CD4-positive, alpha-beta T cell treated with Interleukin-17A for 4 hours (primary cell): ENCODE results near the gene PRR18.
A peak's percentile ranks its signal among the peaks of the same experiment; 100 is the strongest.

Source experiments
- DNase-seq: peaks from one replicate; pipeline ENCODE4 v3.0.0-alpha.2; 2020; ENCODE audit warnings: mixed read lengths

PRR18 gene

DNA sequence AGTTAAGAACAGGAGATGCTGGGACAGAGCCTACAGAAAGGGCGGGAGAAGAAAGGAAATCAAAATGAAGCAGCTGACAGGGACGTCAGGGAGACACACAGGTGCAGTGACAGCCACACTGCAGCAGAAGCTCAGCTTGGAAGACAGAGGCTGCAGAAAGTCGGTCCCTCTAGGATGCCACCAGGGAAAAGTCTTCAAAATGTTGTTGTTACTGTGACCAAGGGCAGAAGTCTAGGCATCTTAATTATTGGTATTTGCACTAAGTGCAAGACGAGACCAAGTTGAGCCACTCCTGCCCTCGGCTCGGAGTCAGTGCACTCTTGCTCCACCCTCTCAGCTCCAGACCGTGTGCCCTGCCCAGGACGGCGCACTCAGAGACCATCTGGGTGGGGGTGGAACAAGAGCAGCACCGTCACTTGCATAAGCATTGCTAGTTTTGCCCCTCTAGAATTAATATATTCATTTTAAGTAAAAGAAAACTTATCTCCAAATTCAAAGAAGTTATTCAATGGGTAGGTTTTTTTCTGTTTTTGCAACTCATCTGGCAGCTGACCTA is 2.6 kb downstream of the PRR18 start:
- DNase-seq, result no peak

GRCh38 chr6:166304106-166304505 is 4.1 kb downstream of the PRR18 start:
- no peak for DNase-seq

- DNase-seq, result no peak
Measured at GRCh38 chr6:166301611-166302529, 6.3 kb downstream of the PRR18 start.

GRCh38 chr6:166300357-166300987 is 7.7 kb downstream of the PRR18 start:
- no peak for DNase-seq

DNA sequence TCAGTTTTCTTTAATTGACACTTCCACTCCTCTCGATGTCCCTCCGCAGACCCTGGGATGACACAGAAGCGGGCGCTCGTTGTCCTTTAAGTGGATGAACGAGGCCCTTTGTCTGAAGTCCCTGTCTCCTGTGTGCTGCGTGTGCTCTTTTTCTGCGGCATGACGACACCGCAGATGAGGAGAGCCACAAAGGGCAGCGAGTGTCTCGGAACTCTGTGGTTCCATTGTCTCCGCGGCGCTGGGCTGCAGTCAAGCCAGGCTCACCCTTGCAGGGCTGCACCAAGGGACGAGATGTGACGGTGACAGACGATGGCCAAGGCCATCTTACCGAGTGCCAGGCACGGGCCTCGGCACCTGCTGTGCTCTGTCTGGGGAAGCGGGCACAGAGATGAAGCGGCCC is 10.6 kb downstream of the PRR18 start:
- DNase-seq, result no peak

GRCh38 chr6:166296035-166296883 is 11.9 kb downstream of the PRR18 start:
- no peak for DNase-seq

- DNase-seq, result no peak
Measured at GRCh38 chr6:166293731-166294584, 14.2 kb downstream of the PRR18 start.

- no peak for DNase-seq
Measured at GRCh38 chr6:166289207-166290060, 18.8 kb downstream of the PRR18 start.

DNA sequence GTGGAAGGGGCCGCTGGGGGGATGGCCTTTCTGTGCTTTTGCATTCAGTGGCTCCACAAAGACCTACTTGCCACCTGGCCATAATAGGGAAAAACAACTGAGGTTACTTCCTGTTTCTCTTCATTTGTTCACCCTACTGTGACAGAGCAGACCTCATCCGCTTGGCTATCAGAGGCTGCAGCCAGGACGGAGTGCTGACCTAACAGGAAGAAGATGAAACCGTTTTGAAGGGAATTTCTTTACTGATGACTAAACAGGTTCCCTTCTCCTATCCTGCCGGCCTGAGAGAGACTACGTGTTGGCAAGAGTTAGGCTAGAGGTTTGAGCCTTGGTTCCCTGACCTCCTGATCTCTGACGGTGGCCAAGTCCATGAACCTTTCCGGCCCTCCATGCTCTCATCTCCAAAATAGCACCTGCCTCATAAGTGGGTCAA is 21.3 kb downstream of the PRR18 start:
- DNase-seq, result no peak

GRCh38 chr6:166285233-166285632 is 23.0 kb downstream of the PRR18 start:
- DNase-seq, result no peak

DNA sequence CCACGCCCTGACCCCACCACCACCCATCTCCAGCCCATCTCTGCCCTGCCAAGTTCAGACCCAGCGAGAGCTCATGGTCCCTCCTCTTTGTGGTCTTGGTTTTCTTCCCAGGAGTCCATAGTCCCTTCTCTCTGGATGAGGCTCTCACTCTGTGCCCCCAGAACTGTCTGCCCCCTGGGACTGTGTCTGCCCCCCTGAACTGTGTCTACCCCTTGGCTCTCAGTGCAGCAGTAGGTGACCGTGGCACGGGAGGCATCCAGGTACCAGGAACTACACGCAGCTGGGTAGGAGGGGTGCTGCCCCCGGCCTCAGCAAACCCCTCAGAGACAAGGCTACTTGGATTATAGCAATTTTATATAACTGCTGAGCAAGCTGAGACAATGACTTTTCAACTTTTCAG is 23.6 kb downstream of the PRR18 start:
- no peak for DNase-seq

DNA sequence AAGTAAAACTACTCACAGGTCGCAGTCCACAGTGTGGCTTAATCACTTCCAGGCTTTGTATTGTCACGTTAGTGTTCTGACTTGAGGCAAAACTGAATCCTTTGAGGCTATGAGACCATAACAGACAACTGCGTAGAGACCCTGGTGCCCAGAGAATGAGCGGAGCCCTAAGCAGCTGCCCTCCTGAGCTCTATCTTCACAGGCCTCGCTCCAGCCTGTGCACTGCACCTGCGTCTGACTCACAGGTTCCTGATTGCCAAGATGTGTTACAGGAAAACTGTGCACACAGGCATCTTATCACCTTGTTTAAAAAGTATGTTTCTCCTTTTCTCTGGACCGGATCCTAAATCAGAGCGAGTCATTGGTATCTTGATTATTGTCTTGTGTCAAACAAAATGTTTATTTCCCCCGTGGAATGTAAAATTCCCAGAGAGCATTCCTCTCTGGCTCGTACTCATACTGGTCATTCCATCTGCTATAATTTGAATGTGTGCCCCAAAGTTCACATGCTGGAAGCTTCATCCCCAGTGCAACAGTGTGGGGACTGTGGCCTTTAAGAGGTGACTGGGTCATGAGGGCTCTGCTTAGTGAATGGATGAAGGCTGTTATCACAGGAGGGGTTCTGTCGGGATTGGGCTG is 25.7 kb downstream of the PRR18 start:
- no peak for DNase-seq

DNA sequence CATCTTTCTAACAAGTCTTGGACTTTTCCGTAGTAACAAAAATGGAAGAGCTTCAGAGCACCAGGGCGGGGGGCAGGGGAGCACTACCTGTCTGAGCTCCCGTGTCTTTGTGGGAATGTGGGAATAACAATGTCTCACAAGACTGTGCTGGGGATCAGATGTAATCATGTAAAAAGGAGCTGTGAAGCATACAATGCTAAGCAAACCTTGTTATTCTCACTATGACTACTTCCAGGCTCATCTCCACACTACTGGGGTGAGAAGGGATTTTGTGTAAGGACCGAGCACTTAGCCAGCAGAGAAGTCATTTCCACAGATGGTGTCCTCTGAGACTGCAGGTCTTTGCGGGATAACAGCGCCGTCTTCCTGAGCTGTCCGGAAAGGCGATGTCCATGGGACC is 27.1 kb downstream of the PRR18 start:
- DNase-seq, result no peak

DNA sequence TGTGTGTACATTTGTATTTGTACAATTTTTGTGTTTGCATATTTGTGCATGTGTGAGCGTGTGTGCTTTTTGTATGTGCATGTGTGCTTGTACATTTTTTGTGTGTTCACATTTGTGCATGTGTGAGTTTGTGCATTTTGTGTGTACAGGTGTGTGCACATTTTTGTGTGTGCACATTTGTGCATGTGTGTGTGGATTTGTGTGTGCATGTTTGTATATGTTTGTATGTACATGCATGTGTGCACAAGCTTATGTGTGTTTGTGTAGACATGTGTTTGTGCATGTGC is 28.9 kb downstream of the PRR18 start:
- DNase-seq, result no peak

DNA sequence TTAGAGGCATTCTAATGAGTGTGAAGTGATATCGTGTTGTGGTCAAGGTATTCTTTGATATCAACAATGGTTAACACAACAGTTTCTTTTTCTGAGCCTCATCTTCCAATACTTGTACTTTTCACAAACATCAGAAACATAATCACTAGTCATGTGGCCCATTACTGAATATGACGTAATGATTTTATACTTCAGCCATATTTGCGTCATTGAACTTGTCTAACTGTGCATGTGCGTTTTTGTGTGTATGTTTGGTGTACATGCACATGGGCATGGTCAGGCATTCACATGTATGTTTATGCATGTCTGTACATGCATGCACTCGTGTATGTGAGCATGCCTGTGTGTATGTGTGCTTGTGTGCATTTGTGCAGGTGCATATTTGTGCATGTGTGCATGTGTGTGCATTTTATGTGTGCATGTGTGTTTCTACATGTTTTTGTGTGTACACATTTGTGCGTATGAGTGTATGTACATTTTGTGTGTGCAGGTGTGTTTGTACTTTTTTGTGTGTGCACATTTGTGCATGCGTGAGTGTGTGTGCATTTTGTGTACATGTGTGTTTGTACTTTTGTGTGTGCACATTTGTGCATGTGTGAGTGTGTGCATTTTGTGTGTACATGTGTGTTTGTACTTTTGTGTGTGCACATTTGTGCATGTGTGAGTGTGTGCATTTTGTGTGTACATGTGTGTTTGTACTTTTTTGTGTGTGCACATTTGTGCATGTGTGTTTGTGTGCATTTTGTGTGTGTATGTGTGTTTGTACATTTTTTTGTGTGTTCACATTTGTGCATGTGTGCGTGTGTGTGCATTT is 29.4 kb downstream of the PRR18 start:
- no peak for DNase-seq

GRCh38 chr6:166277892-166278578 is 30.2 kb downstream of the PRR18 start:
- DNase-seq, result no peak

DNA sequence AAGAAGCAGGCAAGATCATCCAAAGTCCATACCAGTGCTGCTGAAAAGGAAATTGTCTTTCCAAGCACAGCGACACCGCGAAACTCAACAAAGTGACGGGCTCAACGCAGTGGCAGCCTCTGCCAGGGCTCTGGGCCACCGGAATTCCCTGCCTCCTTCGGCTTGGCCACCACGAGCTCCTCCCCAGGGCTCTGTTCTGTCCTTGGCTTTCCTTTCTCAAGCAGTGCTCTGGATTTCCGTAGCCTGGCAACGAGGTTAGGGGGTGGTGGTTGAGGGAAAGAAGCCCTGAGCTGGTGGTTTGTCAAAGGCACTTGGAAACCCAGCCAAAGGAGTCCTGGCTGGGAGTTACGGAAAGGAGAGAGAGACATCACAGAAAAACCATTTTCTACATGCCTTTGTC is 31.2 kb downstream of the PRR18 start:
- DNase-seq, result no peak

DNA sequence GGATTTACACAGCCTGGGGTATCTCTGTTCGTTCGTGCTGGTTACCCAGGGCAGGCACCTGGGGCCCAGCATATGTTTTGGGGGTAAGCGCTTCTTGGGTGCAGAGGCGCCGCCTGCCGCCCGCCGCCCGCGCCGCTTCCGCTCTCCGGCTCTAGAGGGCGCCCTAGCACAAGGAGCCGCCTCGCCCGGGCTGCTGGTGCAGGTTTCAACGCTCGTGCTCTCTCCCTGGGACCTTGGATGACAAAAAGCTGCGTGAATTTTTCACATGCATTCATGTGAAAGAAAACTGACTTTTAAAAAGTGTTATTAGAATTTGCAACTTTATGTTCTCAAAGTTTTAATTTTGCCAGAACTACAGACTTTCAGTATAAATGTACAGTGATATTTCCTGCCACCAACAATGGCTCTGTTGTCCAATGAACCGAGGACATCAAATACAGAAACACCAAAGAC is 32.5 kb downstream of the PRR18 start:
- DNase-seq, result peak; percentile 86

- DNase-seq, result no peak
Measured at GRCh38 chr6:166274739-166275370, 33.3 kb downstream of the PRR18 start.
